H4 (cell line): ENCODE measurements around the gene EPN3. TPM values are rescaled to one million over a fixed set of nuclear protein-coding genes. Genes with fewer than 3 reads are reported as not detected.

ENCODE experiments used
- DNase-seq: peaks from one replicate; pipeline ENCODE4 v3.0.0-alpha.2; 2015; ENCODE audit warnings: low spot score
- total RNA-seq: library from RNA; depleted of rRNA; stranded (reverse); fragments of >200 nt; shearing (Covaris generic); gene quantifications from 2 replicates; pipeline ENCODE4 v1.2.3, GENCODE V29; 2014

The EPN3 gene
- total RNA-seq, 1 experiment from 2014 or later = not detected

DNA sequence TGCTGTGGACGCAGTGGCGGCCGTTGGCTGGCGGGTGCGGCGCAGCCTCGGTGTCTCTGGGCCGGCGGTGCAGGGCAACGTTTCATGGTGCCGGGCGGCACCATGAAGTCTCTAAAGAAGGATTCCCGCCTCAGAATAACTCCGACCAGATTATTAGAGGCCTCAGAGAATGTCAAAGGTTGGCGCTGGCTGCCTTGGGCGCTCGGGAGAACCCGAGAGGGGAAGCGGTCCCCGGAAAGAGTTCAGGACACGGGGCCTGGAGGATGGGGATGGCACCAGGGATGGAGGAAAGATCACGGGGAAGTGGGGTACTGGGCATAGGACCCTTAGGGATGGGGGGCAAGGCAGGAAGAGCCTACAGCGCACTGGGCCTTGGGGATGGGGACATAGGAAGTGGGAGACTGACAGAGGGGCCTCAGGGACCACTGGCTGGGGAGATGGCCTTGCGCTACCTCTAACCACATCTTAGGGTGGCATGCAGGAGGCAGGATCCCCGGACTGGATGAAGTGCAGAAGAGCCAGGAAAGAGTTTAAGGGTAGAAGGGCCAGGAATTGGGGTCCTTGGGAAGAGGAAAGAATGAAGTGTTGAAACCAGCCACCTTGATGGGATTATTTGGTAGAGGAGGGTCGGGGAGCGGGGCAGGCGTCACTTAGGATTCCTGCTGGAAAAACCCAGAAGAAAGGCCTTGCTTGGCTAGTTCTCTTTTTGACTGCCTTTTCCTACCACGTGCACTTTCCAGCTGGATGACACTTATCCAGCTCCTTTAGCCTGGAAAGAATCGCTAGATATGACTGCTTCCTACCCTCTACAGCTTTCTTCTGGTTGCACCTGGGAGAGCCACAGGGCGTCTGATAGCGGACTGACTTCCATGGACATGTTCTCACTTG lies 23.7 kb upstream of the EPN3 start:
- DNase-seq = no peak

DNA sequence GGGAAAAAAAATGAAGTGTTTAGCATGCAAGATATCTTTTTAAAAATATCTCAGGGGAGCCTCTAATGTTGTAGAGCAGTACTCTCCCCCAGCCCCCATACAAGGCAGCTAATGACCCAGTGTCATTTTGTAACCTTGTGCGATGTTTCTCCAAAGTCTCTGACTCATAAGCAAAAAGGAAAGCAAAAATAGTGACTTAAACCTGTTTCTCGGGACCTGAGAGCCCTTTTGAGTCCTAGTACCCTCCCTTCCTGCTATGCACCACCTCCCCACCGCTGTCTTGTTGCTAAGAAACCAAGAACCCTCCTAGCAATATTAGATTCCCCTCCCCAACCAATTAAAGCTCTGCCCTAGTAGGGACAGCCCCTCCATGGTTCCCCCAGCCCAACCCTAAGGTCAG lies 21.5 kb upstream of the EPN3 start:
- peak; percentile 45 for DNase-seq

- no peak for DNase-seq
Measured at GRCh38 chr17:50513495-50513894, 19.0 kb upstream of the EPN3 start.

- no peak for DNase-seq
Measured at GRCh38 chr17:50514388-50514787, 18.1 kb upstream of the EPN3 start.

DNA sequence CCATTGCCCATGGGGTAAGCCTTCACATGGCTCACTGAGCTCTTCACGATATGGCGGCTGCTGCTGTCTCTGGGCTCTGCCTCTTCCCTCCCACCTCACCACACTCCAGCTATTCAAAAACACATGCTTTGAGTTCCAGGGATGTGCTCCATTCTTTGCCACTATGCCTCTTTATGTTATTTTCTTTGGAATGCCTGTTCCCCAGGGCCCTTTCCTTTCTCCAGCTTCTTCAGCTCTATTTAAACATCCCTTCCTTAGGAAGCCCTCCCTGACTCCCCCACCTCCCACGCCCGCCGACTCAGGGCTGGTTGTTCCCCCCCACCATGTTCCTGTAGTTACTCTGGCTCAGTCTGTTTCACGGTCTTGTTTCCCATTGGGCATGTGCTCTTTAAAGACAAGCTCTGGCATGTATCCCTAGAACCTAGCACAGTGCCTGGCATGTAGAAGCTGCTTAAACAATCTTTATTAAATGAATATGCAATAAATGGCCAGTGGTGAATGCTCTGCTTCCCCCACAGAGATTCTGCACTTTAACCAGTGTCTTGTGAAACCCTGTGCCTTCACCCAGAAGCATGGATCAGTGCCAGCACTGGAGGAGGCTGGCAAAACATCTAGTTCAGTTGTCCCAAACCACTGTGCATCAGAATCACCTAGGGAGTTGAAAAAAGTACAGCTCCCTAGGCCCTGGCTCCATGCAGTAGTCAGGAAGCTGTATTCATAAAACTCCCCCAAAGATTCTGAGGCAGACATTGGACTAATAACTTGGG lies 17.4 kb upstream of the EPN3 start:
- no peak for DNase-seq

DNA sequence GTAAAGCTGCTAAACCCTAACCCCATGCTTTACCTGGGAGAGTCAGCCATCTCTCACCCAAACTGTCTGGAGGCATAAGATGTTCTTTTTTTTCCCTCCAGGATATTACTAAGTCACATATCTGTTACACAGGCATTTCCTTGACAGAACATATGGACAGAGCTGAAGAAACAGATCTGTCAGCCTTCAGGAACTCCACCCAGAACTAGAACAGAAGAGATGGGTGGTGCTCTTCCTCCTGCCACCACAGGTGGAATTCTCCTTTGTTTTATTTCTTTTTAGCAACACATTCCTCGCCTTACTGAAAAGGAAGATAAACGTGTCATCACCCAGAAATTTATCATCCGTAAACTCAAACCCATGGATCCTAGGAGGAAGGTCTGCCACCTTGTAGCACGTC lies 15.5 kb upstream of the EPN3 start:
- DNase-seq = no peak

- no peak for DNase-seq
Measured at GRCh38 chr17:50517504-50518383, 14.8 kb upstream of the EPN3 start.

GRCh38 chr17:50518384-50519023 lies 14.0 kb upstream of the EPN3 start:
- no peak for DNase-seq

DNA sequence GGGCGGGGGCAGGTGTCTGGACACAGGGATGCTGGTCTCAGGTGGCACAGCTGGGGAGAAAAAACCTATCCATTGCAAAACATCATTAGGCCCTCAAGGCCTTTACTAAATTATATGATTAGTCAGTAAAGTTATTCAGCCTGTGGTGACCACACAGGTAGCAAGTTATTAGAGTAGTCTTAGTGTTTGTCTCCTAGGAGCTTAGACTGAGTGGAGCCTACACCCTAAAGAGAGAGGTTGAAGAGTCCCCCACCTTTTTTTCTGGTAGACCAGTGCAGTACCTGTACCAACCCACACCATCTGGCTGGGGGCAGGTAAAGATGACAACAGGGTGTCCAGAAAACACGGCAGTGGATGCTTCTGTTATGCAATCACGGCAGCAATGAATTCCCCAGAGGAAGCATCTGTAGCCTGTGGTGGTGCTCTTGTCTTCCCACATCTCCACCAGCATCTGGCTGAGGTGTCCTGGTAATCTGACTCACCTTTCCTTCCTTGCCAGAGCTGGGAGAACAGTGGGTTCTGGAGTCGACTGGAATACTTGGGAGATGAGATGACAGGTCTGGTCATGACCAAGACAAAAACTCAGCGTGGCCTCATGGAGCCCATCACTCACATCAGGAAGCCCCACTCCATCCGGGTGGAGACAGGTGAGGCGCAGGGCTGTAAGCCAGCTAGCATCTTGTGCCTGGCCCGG lies 13.2 kb upstream of the EPN3 start:
- DNase-seq = no peak

DNA sequence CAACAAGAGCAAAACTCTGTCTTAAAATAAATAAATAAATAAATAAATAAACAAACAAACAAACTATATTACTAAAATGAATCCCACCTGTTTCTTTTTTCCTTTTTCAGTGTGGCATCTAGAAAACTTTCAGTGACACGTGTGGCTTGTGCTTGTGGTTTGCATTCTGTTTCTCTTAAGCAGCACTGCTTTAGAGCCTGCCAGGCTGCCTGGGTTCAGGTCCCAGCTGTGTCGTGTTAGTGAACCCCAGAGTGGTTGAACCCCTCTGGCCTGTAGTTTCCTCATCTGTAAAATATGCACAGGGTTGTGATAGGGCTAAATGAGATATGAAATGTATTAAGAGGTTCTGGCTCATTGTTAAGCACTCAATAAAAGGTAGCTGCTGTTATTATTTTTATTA lies 12.1 kb upstream of the EPN3 start:
- no peak for DNase-seq

- DNase-seq = no peak
Measured at GRCh38 chr17:50521514-50521913, 11.0 kb upstream of the EPN3 start.

DNA sequence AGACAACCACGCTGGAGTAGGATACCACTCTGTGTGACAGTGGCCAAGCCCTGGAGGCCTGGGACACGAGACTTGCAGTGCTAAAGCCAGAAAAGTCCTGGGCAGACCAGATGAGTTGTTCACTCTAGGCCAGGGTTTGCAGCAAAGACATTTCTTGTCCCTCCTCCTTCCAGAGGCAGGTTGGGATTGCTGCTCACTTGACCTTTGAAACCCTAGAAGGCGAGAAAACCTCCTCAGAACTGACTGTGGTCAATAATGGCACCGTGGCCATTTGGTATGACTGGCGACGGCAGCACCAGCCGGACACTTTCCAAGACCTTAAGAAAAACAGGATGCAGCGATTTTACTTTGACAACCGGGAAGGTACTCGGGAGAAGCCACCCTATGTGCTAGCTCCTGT lies 9.8 kb upstream of the EPN3 start:
- DNase-seq = no peak

DNA sequence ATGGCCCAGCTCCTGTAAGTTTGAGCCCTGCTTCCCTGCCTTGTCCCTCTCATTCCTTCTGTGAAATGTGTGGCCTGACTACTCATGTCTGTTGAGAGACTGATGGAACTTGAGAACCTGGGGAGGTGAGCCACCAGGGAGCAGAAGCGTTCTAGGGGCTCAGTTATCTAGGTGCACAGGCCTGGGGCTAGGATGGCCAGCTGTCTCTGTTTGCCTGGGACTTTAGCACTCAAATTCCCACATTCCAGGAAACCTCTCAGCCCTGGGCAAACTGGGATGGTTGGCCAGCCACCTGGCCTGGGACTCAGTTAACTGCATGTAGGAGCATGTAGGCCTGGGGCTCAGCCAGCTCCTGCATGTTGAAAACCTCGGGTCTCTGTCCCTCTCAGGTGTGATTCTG lies 9.3 kb upstream of the EPN3 start:
- no peak for DNase-seq

GRCh38 chr17:50524838-50525237 lies 7.7 kb upstream of the EPN3 start:
- no peak for DNase-seq

DNA sequence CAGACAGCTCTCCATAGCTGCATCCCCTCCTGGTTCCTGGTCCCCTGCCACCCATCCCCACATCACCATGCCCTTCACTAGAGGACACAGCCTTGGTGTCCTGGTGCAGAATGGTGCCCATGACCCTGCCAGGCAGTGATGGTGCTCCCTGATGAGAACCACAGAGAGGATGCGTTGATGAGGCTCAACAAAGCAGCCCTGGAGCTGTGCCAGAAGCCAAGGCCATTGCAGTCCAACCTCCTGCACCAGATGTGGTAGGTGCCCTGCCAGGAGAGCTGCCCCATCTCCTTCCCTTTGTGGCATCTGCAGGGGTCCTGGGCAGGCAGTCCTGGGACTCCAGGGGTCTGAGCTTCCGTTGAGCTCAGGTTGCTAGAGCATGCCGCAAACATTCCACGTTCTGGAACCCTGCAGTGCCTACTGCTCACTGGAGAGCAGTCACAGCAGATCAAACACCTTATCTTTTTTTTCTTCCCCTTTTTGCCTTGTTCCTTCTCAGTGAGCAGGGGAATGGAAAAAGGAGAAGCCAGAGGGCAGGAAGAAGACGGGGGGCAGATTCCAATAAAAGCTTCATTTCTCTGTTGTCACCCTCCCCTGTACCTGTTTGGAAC lies 5.3 kb upstream of the EPN3 start:
- DNase-seq = no peak

DNA sequence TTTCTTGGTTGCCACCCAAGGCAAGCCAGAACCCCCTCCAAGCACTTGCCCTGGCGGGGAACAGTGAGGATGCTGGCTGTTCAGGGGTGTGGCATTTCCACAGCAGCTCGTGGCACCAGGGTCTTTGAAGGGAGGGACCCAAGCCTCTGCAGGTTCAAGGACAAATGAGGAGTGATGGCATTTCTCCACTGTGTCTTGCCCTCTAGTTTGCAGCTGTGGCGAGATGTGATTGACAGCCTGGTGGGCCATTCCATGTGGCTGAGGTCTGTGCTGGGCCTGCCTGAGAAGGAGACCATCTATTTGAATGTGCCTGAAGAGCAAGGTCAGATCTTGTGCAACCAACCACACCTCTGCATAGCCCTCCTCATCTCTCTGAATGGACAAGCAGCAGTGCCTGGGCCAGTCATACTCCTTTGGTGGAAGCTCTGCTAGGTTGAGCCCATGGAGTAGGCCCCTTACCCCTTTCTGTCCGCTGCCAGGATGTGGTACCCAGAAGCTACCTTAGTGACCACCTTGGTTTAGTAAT lies 4.5 kb upstream of the EPN3 start:
- no peak for DNase-seq

- no peak for DNase-seq
Measured at GRCh38 chr17:50529849-50530248, 2.7 kb upstream of the EPN3 start.

- no peak for DNase-seq
Measured at GRCh38 chr17:50531428-50532025, 1.0 kb upstream of the EPN3 start.

DNA sequence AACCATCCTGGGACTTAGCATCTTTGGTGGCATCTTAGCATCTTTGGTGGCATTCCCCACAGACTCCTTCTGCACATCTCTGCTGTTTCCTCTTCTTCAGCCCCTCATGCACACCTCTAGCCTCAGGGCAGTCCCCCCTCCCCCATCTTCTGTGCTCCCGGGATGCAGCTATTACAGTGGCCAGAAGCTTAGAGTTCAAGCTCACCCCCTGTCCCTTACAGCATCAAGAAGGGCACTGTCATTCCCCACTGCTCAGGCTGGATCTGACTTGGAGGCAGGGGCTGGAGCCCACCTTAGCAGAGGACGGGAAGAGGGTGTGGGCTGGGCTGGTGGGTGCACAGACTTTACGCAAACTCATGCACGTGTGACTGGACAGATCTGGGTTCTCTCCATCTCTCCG lies 650 bp downstream of the EPN3 start:
- no peak for DNase-seq

DNA sequence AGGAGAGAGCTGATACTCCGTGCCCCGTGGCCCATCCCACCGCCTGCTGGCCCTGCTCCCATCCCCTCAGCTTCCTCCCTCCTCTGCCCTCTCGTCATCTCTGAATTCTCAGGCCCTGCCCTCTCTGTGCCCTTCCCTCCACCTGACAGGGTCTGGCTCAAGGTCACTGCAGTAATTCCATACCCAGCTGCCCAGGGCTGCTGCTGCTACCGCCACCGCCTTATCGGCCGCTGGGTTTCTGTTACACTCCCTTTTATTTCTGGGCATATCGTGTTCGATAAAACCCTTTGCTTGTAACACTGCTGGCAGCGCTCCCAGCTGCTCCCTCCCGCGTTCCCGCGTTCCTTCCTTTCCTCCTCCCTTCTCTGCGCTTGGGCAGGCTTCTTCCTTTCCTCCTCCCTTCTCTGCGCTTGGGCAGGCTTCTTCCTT lies 1.2 kb downstream of the EPN3 start:
- peak; percentile 44 for DNase-seq
